HEK293 (cell line): ENCODE data around the gene BCL2A1.

Experiments used
- CTCF ChIA-PET: fragments of 350-600 bp; formaldehyde crosslinking; extraction: SDS; loops from one replicate; lab custom pipeline; 2021; ENCODE audit warnings: antibody characterized with exemption; lab: Yijun Ruan, JAX
- POLR2A ChIA-PET: fragments of 300-600 bp; formaldehyde crosslinking; extraction: SDS; loops from one replicate; lab custom pipeline; 2020; ENCODE audit warnings: antibody characterized with exemption, inconsistent platforms; lab: Yijun Ruan, JAX
- H3K27ac ChIP-seq: fragments of 200-500 bp; sonication (Bioruptor generic); 2 replicates; pipeline ENCODE4 v1.5.1; 2014; ENCODE audit warnings: low read depth, low read length, control low read depth, inconsistent platforms; ENCODE audit errors: extremely low read depth
- H3K36me3 ChIP-seq, 2 experiments: fragments of 200-500 bp in 1 of 2; sonication (Bioruptor generic) in 1 of 2; 1 replicate in 1 of 2; 2 replicates in 1 of 2; pipeline ENCODE4 v1.5.1; 2014 to 2017; ENCODE audit warnings: inconsistent platforms in 2 of 2, low read length in 2 of 2; ENCODE audit not compliant: control insufficient read depth in 2 of 2, insufficient read depth in 1 of 2
- H3K4me1 ChIP-seq: fragments of 200-500 bp; sonication (Bioruptor generic); 2 replicates; pipeline ENCODE4 v1.5.1; 2014; ENCODE audit warnings: mild to moderate bottlenecking, low read length, inconsistent platforms; ENCODE audit not compliant: control insufficient read depth, insufficient read depth
- H3K4me3 ChIP-seq: 2 replicates; pipeline ENCODE4 v1.5.1; 2011; ENCODE audit warnings: low read depth, mild to moderate bottlenecking, control low read depth, low read length, moderate library complexity
- H3K9me3 ChIP-seq: fragments of 200-500 bp; sonication (Bioruptor generic); 2 replicates; pipeline ENCODE4 v1.5.1; 2014; ENCODE audit warnings: low read depth, low read length, inconsistent platforms; ENCODE audit not compliant: control insufficient read depth, insufficient read depth
- AEBP2 ChIP-seq: fragments of 450-650 bp; formaldehyde crosslinking; IDR thresholded peaks from 2 replicates; pipeline ENCODE4 v1.5.1; 2016; ENCODE audit warnings: missing biosample characterization, missing genetic modification characterization, borderline replicate concordance
- EGR2 ChIP-seq: fragments of 450-650 bp; formaldehyde crosslinking; IDR thresholded peaks from 2 replicates; pipeline ENCODE4 v1.5.1; 2016; ENCODE audit warnings: low read depth, missing biosample characterization, missing genetic modification characterization
- GLIS2 ChIP-seq: fragments of 450-650 bp; formaldehyde crosslinking; IDR thresholded peaks from 2 replicates; pipeline ENCODE4 v1.5.1; 2016; ENCODE audit warnings: missing biosample characterization, missing genetic modification characterization
- HIC1 ChIP-seq: fragments of 450-650 bp; formaldehyde crosslinking; IDR thresholded peaks from 2 replicates; pipeline ENCODE4 v1.5.1; 2016; ENCODE audit warnings: missing biosample characterization, missing genetic modification characterization
- HOXC10 ChIP-seq: sonication (generic); formaldehyde crosslinking; IDR thresholded peaks from 2 replicates; pipeline ENCODE4 v1.8.1; 2023; ENCODE audit warnings: mild to moderate bottlenecking, missing genetic modification reagents
- OSR2 ChIP-seq: fragments of 450-650 bp; formaldehyde crosslinking; IDR thresholded peaks from 2 replicates; pipeline ENCODE4 v1.5.1; 2016; ENCODE audit warnings: missing biosample characterization, missing genetic modification characterization
- OVOL3 ChIP-seq: fragments of 450-650 bp; formaldehyde crosslinking; IDR thresholded peaks from 2 replicates; pipeline ENCODE4 v1.5.1; 2016; ENCODE audit warnings: missing biosample characterization, missing genetic modification characterization
- PRDM1 ChIP-seq: fragments of 450-650 bp; formaldehyde crosslinking; IDR thresholded peaks from 2 replicates; pipeline ENCODE4; 2016; ENCODE audit warnings: missing biosample characterization, missing genetic modification characterization
- PRDM4 ChIP-seq: fragments of 450-650 bp; formaldehyde crosslinking; IDR thresholded peaks from 2 replicates; pipeline ENCODE4 v1.5.1; 2017; ENCODE audit warnings: missing biosample characterization, missing genetic modification characterization
- ZBTB49 ChIP-seq: fragments of 450-650 bp; formaldehyde crosslinking; IDR thresholded peaks from 2 replicates; pipeline ENCODE4 v1.5.1; 2016; ENCODE audit warnings: missing biosample characterization, missing genetic modification characterization, low read depth
- ZFHX2 ChIP-seq: fragments of 450-650 bp; formaldehyde crosslinking; conservative IDR thresholded peaks from 2 replicates; pipeline ENCODE4 v1.5.1; 2016; ENCODE audit warnings: missing biosample characterization, missing genetic modification characterization
- ZFP3 ChIP-seq: fragments of 450-650 bp; formaldehyde crosslinking; IDR thresholded peaks from 2 replicates; pipeline ENCODE4 v1.5.1; 2016; ENCODE audit warnings: low read depth, missing biosample characterization, missing genetic modification characterization
- ZFP69B ChIP-seq: fragments of 450-650 bp; formaldehyde crosslinking; IDR thresholded peaks from 2 replicates; pipeline ENCODE4 v1.5.1; 2016; ENCODE audit warnings: missing biosample characterization, missing genetic modification characterization
- ZNF132 ChIP-seq: fragments of 450-650 bp; formaldehyde crosslinking; IDR thresholded peaks from 2 replicates; pipeline ENCODE4 v1.5.1; 2017; ENCODE audit warnings: missing biosample characterization, missing genetic modification characterization, borderline replicate concordance
- ZNF248 ChIP-seq: fragments of 450-650 bp; formaldehyde crosslinking; IDR thresholded peaks from 2 replicates; pipeline ENCODE4 v1.5.1; 2017; ENCODE audit warnings: missing biosample characterization, missing genetic modification characterization
- ZNF302 ChIP-seq: fragments of 450-650 bp; formaldehyde crosslinking; IDR thresholded peaks from 2 replicates; pipeline ENCODE4 v1.5.1; 2016; ENCODE audit warnings: missing biosample characterization, missing genetic modification characterization, low read depth
- ZNF324 ChIP-seq: fragments of 450-650 bp; formaldehyde crosslinking; IDR thresholded peaks from 2 replicates; pipeline ENCODE4 v1.5.1; 2016; ENCODE audit warnings: missing biosample characterization, missing genetic modification characterization
- ZNF530 ChIP-seq: fragments of 450-650 bp; formaldehyde crosslinking; IDR thresholded peaks from 2 replicates; pipeline ENCODE4 v1.5.1; 2016; ENCODE audit warnings: low read depth, missing biosample characterization, missing genetic modification characterization
- ZNF549 ChIP-seq: fragments of 450-650 bp; IDR thresholded peaks from 2 replicates; pipeline ENCODE4 v1.5.1; 2018; ENCODE audit warnings: missing biosample characterization, missing genetic modification characterization, mild to moderate bottlenecking, inconsistent platforms, moderate library complexity
- ZNF555 ChIP-seq: fragments of 450-650 bp; formaldehyde crosslinking; conservative IDR thresholded peaks from 2 replicates; pipeline ENCODE4 v1.5.1; 2017; ENCODE audit warnings: missing biosample characterization, mild to moderate bottlenecking, missing genetic modification characterization, inconsistent platforms
- ZNF600 ChIP-seq: fragments of 450-650 bp; formaldehyde crosslinking; IDR thresholded peaks from 2 replicates; pipeline ENCODE4 v1.5.1; 2016; ENCODE audit warnings: missing biosample characterization, missing genetic modification characterization
- ZNF76 ChIP-seq: fragments of 450-650 bp; formaldehyde crosslinking; IDR thresholded peaks from 2 replicates; pipeline ENCODE4; 2016; ENCODE audit warnings: low read depth, missing biosample characterization, missing genetic modification characterization, borderline replicate concordance
- TF ChIP-seq, protein P1 (sequence below): fragments of 450-650 bp; formaldehyde crosslinking; IDR thresholded peaks from 2 replicates; pipeline ENCODE4 v1.5.1; 2016; ENCODE audit warnings: missing biosample characterization, missing genetic modification characterization

The BCL2A1 gene

DNA sequence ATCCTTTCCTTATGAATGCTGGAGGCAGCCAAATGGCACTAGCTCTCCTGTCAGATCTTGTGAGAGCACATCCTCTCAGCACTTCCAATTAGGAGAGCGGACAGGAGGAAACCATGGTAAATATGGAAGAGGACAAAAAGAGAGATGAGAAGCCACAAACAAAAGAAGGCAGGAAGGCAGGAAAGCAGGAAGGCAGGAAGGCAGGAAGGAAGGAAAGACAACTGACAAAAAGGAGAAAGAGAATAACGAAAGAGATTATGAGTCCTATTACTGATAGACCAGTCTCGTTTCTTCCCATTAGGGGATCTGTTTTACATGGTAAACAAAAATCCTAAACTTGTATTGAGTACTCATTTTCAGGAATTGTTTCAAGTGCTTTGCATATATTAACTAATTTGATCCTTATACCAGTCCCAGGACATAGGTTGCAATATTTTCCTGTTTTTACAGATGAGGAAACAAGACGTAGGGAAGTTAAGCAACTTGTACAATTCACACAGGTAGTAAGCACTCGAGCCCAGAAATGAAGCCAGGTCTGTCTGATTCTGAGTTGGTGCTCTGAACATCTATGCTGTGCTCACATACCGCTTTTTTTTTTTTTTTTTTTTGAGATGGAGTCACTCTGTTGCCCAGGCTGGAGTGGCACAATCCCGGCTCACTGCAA, 4.2 kb downstream of the BCL2A1 start:
- H3K4me3 ChIP-seq = no peak overlapping the region
- TF ChIP-seq OSR2 (tag by site-specific recombination) = no peak
- TF ChIP-seq AEBP2 (tag by site-specific recombination) = no peak
- TF ChIP-seq ZNF248 (tag by site-specific recombination) = no peak
- TF ChIP-seq OVOL3 (tag by site-specific recombination) = no peak
- TF ChIP-seq EGR2 (tag by site-specific recombination) = no peak
- no peak for TF ChIP-seq ZNF530
- no peak for TF ChIP-seq PRDM4 (tag by site-specific recombination)
- TF ChIP-seq ZBTB49 = no peak
- TF ChIP-seq PRDM1 (tag by site-specific recombination) = no peak
- TF ChIP-seq GLIS2 (tag by site-specific recombination) = no peak
- H3K27ac ChIP-seq = no peak overlapping the region
- no peaks in the 10 kb centered on the region for H3K36me3 ChIP-seq
- H3K9me3 ChIP-seq = no peaks in the 10 kb centered on the region
- 0 out of 2 replicates have a peak, but pooled peaks cover 2% of the 10 kb centered on the region for H3K4me1 ChIP-seq
- ChIA-PET POLR2A (no interaction called here), CTCF (no interaction called here)

GRCh38 chr15:79965846-79966630, 5.0 kb downstream of the BCL2A1 start:
- Histone ChIP-seq H3K4me1 (0 out of 2 replicates have a peak, but pooled peaks cover 2% of the 10 kb centered on the region), H3K9me3 (no peaks in the 10 kb centered on the region), H3K27ac (no peak overlapping the region), H3K36me3 (no peaks in the 10 kb centered on the region), H3K4me3 (no peak overlapping the region)
- CTCF ChIA-PET = interaction anchor here (0.6 to 0.7 kb wide), 2 partner anchors 284 to 1171 kb away, joined by 3 to 6 read pairs; no protein-coding TSS in a partner anchor
- POLR2A ChIA-PET = interaction anchor here (0.7 kb wide), 1 partner anchor 1644 kb away, joined by 3 read pairs; no protein-coding TSS in a partner anchor
- TF ChIP-seq ZNF549 (tag by site-specific recombination) (no peak), HIC1 (tag by site-specific recombination) (no peak), ZFP3 (tag by site-specific recombination) (no peak), EGR2 (tag by site-specific recombination) (no peak), ZNF555 (tag by site-specific recombination) (no peak), ZNF600 (no peak), HOXC10 (CRISPR knock-in tag) (no peak), ZFHX2 (no peak), ZNF76 (tag by site-specific recombination) (no peak), OSR2 (tag by site-specific recombination) (no peak), ZNF324 (no peak), ZNF302 (tag by site-specific recombination) (no peak), ZFP69B (tag by site-specific recombination) (no peak), ZNF132 (tag by site-specific recombination) (no peak)
- TF ChIP-seq, protein P1, sequence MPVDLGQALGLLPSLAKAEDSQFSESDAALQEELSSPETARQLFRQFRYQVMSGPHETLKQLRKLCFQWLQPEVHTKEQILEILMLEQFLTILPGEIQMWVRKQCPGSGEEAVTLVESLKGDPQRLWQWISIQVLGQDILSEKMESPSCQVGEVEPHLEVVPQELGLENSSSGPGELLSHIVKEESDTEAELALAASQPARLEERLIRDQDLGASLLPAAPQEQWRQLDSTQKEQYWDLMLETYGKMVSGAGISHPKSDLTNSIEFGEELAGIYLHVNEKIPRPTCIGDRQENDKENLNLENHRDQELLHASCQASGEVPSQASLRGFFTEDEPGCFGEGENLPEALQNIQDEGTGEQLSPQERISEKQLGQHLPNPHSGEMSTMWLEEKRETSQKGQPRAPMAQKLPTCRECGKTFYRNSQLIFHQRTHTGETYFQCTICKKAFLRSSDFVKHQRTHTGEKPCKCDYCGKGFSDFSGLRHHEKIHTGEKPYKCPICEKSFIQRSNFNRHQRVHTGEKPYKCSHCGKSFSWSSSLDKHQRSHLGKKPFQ = no peak
